CD4-positive, alpha-beta T cell treated with Interleukin-6 for 4 hours (primary cell): ENCODE measurements around the gene AUTS2.

Source experiments
- DNase-seq: peaks from one replicate; pipeline ENCODE4 v3.0.0-alpha.2; 2020; ENCODE audit warnings: mixed read lengths

The AUTS2 gene

GRCh38 chr7:69864822-69865221 lies 266.5 kb downstream of the AUTS2 start:
- no peak for DNase-seq

DNA sequence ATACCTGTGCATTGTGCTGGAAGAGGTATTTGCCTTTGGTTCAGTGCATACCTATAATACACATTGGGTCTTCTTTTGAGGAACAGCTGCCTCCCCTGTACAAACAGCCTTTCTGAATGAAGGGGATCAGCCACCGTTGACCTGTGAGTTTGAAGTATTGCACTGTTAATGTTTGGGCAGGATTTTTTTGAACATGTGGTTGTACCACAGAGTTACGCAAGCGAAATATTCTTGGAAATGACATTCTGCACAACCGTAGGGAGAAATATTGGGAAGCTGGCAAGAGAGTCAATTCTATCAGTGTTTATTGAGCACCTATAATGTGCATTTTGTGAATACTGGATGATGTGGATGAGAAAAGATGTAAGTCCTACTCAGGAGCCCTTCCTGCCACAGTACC lies 270.6 kb downstream of the AUTS2 start:
- no peak for DNase-seq

DNA sequence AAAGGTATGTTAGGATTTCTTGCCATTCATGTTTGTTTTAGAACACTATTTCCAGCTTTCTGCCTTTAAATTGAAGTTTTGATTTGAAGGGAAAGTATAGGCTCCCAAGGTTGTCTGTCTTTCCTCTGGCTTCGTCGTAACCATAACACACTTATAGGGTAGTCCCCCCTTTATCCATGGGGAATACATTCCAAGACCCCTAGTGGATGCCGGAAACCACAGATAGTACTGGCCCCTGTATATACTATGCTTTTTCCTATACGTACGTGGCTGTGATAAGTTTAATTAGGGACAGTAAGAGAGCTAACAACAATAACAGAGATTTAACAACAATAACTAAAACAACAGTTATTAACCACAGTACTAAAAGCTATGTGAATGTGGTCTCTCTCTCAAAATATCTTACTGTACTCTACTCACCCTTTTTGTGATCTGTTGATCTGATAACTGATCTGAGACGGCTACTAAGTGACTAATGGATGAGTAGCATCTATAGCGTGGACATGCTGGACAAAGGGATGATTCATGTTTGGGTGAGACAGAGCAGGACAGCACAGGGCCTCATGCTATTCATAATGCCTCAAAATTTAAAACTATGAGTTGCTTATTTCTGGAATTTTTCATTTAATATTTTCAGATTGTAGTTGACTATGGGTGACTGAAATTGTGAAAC lies 273.1 kb downstream of the AUTS2 start:
- no peak for DNase-seq

- no peak for DNase-seq
Observed at GRCh38 chr7:69871886-69872569, 273.8 kb downstream of the AUTS2 start.

DNA sequence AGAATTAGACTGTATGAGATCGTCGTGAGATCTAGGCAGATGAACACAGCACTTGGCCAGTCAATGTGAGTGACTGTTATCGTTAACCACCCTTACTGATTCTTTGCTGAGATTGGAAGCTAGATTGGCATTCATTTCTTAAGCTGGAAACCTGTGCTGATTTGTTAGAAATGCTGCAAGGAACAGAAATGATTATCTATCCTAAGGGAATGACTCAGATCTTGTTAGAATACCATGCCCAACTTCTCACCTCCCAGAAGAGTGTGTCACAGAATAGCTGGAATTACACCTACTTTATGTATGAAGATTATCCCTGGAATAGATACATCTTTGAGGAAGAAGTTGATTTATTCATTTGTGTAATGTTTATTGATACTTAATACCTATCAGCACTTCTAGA lies 275.2 kb downstream of the AUTS2 start:
- no peak for DNase-seq

- no peak for DNase-seq
Observed at GRCh38 chr7:69878015-69878414, 279.7 kb downstream of the AUTS2 start.

DNA sequence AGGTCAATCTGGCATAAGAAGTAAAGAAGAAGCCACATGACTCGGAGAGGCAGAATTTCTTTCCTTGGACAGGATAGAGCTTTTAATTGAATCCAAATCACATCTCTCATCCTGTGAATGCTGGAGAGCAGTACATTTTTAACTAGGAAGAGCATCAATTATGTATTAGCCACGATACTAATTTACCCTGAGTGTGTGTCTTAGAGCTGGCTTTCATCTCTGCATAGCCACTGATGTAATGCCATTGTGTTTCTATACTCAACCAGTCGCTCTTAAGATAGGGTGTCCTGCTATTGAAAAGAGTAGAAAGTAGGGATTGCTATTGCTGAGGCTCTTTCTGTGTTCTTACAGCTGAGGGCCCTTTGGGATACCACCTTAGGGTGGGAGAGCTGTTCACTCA lies 280.3 kb downstream of the AUTS2 start:
- no peak for DNase-seq

DNA sequence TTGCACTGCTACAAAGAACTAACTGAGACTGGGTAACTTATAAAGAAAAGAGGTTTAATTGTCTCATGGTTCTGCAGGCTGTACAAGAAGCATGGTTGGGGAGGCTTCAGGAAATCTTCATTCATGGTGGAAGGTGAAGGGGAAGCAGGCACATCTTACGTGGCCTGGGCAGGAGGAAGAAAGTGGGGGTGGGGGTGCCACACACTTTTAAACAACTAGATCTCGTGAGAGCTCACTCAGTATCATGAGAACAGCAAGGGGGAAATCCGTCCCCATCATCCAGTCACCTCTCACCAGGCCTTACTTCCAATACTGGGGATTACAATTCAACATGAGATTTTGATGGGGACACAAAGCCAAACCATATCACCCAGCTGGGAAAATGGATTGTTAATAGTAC lies 281.7 kb downstream of the AUTS2 start:
- no peak for DNase-seq

DNA sequence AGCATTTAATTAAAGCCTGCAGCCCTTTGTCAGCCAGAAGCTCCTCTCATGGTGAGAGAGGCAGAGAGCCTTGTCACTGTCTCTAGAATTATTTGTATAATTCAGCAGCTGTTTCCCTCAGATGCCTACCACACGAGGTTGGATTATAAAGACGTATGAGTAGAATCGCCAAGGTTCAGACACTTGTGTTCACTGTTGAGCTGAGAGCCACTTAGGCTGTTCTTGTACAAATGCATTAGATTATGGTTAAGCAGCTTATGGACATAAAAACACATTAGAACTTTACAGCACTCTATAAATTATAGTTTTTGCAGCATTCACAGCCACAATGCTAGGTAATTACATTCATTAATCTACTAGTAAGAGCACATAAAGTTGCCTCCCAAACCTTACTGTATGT lies 282.6 kb downstream of the AUTS2 start:
- no peak for DNase-seq

DNA sequence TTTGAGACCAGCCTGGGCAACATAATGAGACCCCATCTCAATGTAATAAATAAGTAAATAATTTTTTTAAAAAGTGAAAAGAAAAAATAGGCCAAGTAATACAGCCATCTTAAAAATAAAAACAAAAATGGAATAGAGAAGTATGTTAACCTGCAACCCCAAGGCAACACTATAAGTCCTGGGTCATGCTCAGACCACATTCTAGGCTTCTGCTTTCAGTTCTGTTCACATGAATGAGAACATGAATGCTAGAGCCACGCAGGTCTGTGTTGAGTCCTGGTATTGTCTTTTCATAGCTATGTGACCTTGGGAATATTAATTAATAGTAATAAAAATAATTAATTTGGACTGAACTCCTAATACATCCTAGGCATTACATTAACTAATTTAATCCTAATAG lies 284.0 kb downstream of the AUTS2 start:
- no peak for DNase-seq

- DNase-seq = no peak
Observed at GRCh38 chr7:69883399-69883891, 285.2 kb downstream of the AUTS2 start.

DNA sequence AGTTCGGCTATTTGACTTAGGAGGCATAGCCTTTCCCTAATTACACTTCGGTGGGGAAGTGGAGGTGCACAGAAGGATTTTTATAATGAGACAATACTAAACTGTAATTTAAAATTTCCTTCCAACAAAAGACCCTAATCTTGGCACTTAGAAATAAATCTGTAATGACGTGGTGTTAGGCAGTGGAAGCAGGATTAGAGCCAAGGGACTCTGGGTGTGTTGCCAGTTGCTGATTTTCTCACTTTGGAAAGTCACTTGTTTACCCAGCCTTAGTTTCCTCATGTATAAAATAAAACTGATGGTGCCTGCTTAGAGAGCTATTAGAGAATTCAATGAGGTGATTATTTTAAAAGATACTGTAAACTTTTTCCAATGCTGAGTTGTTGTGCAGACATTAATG lies 287.2 kb downstream of the AUTS2 start:
- DNase-seq = no peak

- no peak for DNase-seq
Observed at GRCh38 chr7:69889338-69889975, 291.2 kb downstream of the AUTS2 start.

DNA sequence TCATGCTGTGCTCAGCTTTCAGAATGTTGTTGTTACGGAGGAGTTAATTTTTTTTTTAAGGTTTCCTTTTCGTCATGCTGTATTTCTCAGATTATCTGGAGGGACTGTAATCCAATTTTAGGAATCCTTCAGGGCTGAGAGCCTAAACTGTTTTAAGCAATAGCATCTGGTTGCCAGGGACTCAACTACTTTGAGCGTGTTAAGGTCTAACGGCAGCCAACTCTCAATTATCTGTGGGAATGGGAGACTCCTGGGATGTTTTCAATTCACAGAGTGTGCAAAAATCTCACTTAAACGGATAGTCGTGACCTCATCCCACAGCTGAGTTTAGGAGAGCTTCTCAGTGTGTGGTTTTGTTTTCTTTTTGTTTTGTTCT lies 291.7 kb downstream of the AUTS2 start:
- no peak for DNase-seq

DNA sequence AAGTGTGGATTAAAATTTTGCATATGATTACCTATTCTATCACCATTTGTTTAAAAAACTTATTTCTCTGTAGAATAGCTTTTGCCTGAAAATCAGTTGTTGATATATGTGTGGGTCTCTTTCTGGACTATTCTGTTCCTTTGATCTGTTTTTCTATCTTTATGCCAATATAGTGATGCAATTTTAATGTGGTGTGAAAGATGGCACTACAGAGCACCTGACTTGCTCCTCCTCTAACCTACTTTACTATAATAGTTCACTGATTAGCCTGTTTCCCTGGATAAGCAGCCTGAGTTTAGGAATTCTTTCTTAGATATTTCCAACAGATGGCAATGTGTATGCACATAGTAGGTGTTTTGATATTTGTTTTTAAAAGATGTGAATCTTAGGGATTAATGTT lies 294.5 kb downstream of the AUTS2 start:
- DNase-seq = no peak

DNA sequence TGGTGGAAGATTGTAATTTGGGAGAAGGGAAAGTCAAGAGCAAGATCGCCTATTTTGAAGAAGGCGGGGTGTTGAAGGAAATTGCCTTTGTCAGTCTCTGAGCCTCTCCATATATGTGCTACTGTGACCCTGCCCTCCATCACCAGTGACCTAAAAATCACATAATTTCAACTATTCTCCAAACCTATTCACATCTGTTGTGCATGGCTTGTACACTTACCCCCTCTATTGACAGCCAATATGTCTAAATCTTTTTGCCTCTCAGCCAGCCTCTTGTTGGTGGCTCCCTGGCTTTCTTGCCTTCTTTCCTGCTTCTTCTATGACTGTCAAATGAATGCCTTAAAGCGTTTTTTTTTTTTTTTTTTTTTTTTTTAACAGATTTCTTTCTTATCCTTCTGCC lies 295.6 kb downstream of the AUTS2 start:
- no peak for DNase-seq

DNA sequence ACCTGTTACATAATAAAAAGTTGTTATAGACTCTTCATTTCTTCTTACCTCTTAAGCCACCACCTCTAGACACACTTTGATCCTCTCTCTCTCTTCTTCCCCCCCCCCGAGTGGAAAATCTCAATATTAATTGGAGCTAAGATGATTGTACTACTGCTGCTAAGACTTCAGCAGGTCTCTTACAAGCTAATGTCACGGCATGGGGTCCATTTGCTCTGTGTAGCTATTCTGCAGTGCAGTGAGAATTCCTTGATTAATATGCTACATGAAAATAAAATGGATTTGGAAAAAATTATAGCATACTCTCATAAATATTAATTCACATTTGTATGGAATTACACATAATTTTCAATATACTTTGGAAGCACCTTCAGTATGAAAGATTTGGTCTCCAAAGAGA lies 297.2 kb downstream of the AUTS2 start:
- DNase-seq = no peak

DNA sequence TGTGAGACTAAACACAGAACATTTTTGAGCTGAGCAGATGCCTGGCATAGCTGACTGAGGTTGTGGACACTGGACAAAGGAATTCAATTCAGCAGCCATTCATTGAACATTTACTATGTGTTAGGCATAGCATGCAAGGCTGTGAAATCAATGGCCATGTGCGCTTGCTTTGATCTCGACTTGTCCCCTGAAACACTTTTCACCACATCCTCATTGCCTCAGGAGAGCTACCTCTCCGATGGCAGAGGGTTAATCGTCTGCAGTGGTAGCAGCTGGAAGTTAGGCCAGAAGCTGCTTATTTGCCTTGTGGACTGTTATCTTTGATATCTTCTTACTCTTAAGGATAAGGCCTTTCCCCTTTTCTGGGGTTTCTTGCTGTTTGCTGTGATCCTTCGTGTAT lies 297.8 kb downstream of the AUTS2 start:
- no peak for DNase-seq

- DNase-seq = no peak
Observed at GRCh38 chr7:69898189-69898588, 299.9 kb downstream of the AUTS2 start.

DNA sequence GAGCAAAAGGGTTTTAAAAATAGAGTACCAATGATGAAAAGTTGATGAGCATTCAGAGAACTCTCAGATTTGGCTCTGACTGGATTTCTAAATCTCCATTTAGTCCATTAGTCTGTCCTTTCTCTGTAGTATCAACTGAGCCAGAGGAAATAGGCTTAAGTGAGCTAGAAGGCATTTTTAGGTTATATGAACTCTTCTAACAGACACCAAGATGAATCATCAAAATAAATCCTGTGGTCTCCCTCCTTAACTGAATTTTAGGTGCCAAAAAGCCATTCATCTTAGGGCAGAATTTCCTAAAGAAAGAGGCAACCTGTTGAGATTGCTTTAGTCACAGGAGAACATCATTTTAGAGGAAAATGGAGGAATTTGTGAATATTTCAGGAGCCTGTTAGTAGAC lies 305.1 kb downstream of the AUTS2 start:
- no peak for DNase-seq

- DNase-seq = no peak
Observed at GRCh38 chr7:69906283-69906995, 308.2 kb downstream of the AUTS2 start.

DNA sequence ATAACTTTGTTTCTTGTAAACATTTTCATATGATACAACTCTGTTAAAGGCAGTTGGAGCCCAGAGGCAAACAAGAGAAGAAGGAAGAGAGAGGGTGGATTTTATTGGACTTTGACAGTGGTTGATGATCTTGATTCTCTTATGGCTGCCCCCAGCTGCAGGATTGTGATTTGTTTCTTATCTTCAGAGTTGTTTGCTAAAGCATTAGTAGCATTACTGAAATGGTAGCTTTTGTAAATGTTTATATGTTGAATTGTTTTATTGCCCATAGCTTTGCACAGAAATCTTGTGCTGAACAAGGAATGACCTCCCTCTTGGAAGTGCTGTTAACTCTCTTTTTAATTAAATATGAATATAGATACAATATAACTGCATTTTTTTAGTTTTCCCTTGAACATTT lies 309.4 kb downstream of the AUTS2 start:
- DNase-seq = no peak

DNA sequence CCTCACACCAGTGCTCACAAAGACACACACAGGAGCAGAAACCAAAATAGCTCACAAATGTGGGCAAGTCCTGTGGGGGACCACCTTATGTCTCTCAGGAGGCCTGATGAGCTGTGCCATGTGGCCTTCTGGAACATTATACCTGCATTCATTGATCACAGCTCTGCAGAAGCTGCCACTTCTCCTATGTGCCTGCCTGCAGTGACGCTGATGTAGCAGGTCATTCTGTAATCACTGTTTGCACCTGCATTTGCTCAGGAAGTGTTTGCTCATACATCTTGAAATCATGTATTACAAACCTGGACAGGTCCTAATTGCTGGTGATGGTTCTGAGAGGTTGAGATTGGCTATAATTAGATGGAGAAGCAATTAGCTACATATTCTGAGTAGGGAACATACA lies 310.2 kb downstream of the AUTS2 start:
- no peak for DNase-seq

DNA sequence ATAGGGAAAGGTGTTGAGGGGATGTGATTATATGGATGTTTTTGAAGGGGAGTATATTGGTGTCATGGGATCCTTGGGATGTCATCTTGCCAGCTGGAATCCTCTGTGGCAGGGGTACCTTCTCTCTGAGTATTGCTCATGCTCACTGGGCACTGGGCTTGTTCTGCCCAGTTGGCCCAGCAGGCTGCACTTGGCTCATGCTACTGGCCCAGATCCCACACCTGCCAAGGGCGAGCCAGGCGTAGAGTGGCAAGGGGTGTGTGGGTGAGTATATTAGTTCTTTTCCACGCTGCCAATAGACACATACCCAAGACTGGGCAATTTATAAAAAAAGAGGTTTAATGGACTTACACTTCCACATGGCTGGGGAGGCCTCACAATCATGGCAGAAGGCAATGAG lies 311.9 kb downstream of the AUTS2 start:
- no peak for DNase-seq
